Ovary (tissue), 3 donors: ENCODE results near the gene PCDHGB4.
"Not testable (repeated sequence)": the region's sequence is repeated elsewhere in the genome, so short reads cannot be mapped to it uniquely, and the experiment has no call there.

Experiments used
- EP300 ChIP-seq: sonication (generic); formaldehyde crosslinking; IDR thresholded peaks from one replicate; pipeline ENCODE4 v1.6.1; 2017; ENCODE audit warnings: antibody characterized with exemption
- POLR2A ChIP-seq: fragments of 450-650 bp; IDR thresholded peaks from one replicate; pipeline ENCODE4 v1.6.1; 2017; ENCODE audit warnings: antibody characterized with exemption, mild to moderate bottlenecking, moderate library complexity
- TF ChIP-seq, protein P1 (sequence below), 3 donors: fragments of 450-650 bp in 2 of 3; fragments of 200-600 bp in 1 of 3; IDR thresholded peaks; one replicate each; pipeline versions ENCODE4 v1.5.1 to v1.8.0; 2016 to 2022; ENCODE audit warnings: antibody characterized with exemption in 3 of 3, mild to moderate bottlenecking in 1 of 3
- donor health status: DM: no; HTN: no; CAD: no.

DNA sequence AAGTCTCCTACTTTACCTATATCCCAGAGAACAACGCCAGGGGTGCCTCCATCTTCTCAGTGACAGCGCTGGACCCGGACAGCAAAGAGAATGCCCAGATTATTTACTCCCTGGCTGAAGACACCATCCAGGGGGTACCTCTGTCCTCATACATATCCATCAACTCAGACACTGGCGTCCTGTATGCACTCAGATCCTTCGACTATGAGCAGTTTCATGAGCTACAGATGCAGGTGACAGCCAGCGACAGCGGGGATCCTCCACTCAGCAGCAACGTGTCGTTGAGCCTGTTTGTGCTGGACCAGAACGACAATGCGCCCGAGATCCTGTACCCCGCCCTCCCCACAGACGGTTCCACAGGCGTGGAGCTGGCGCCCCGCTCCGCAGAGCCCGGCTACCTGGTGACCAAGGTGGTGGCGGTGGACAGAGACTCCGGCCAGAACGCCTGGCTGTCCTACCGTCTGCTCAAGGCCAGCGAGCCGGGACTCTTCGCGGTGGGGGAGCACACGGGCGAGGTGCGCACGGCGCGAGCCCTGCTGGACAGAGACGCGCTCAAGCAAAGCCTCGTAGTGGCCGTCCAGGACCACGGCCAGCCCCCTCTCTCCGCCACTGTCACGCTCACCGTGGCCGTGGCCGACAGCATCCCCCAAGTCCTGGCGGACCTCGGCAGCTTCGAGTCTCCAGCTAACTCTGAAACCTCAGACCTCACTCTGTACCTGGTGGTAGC lies 27.2 kb downstream of the PCDHGB4 start:
- TF ChIP-seq, protein P1, sequence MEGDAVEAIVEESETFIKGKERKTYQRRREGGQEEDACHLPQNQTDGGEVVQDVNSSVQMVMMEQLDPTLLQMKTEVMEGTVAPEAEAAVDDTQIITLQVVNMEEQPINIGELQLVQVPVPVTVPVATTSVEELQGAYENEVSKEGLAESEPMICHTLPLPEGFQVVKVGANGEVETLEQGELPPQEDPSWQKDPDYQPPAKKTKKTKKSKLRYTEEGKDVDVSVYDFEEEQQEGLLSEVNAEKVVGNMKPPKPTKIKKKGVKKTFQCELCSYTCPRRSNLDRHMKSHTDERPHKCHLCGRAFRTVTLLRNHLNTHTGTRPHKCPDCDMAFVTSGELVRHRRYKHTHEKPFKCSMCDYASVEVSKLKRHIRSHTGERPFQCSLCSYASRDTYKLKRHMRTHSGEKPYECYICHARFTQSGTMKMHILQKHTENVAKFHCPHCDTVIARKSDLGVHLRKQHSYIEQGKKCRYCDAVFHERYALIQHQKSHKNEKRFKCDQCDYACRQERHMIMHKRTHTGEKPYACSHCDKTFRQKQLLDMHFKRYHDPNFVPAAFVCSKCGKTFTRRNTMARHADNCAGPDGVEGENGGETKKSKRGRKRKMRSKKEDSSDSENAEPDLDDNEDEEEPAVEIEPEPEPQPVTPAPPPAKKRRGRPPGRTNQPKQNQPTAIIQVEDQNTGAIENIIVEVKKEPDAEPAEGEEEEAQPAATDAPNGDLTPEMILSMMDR (IDR thresholded peaks at IDR 0.05), result not testable (repeated sequence)
- not testable (repeated sequence) for TF ChIP-seq EP300, POLR2A
